HG02763 (cell line): ENCODE measurements around the gene SNX7.

ENCODE experiments used
- ATAC-seq: cut with Tn5 transposase; IDR thresholded peaks from one replicate; pipeline ENCODE4 v1.9.1; 2021; ENCODE audit warnings: mild to moderate bottlenecking, moderate library complexity; ENCODE audit not compliant: unreplicated experiment

Gene SNX7, protein sequence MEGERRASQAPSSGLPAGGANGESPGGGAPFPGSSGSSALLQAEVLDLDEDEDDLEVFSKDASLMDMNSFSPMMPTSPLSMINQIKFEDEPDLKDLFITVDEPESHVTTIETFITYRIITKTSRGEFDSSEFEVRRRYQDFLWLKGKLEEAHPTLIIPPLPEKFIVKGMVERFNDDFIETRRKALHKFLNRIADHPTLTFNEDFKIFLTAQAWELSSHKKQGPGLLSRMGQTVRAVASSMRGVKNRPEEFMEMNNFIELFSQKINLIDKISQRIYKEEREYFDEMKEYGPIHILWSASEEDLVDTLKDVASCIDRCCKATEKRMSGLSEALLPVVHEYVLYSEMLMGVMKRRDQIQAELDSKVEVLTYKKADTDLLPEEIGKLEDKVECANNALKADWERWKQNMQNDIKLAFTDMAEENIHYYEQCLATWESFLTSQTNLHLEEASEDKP

DNA sequence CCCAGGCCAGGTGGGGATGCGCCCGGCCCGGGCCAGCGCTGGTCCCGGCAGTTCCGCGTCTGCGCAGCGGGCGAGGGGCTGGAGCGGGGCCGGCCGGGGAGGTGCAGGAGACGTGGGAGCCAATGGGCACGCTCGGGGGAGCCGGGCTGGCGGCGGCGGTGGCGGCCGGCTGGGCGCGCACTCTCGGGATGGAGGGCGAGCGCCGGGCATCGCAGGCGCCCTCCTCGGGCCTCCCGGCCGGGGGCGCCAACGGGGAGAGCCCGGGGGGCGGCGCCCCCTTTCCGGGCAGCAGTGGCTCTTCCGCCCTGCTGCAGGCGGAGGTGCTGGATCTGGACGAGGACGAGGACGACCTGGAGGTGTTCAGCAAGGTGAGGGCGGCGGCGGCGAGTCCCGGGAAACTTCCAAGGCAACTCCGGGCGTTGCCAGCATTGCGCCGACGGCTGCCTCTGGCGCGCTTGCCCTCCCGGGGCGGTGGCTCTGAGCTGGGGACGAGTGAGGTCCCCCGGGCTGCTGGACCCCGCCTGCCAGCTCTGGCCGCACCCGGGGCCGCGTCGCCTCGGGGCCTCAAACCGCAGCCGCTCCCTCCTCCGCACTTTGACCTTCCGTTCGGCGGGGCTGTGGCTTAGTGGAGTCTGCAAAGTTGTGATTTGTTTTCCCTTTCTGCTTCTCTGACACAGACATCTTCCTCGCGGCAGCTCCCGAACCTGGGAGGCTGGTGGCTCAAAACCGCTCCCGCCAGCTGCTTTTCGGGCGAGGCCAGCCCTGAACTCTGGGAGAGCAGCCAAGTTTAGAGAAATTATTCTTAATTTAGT is at the start of gene SNX7:
SNX7 (plus strand) TSS at position 178 of the 812 bp plus-strand sequence; CDS start at position 189, 11 bp downstream.
- ATAC-seq: peak; percentile 91

DNA sequence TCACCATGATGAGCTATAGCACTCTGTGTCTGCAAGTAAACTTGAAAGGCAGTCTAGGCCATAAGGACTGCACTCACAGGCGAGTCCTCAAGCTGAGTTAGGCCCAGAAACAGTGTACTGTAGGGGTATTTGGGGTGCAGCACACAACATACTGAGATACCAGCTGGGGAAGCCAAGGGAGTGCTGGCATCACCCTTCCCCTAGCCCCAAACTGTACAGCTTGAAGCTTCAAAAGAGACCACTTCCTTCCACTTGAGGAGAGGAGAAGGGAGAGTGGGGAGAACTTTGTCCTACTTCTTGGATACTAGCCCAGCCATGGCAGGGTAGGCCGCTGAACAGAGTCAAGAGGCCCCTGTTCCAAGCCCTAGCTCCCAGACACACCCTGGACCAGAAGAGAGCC is 24.2 kb upstream of the SNX7 start:
- no peak for ATAC-seq

DNA sequence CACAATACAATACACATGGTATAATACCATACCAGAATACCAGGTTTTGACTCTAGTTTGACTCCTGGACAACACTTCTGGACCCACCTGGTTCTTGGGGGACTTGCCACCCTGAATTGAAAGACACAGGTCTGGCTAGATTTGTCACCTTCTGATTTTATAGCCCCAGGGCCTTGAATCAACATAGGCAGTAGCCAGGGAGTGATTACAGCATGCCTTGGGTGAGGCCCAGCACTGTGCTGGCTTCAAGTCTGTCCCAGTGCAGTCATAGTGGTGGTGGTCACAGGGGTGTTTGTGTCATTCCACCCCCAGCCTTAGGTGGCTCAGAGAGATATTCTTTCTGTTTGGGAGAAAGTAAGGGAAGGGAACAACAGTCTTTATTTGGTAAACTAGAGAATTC is 23.3 kb upstream of the SNX7 start:
- ATAC-seq: no peak

DNA sequence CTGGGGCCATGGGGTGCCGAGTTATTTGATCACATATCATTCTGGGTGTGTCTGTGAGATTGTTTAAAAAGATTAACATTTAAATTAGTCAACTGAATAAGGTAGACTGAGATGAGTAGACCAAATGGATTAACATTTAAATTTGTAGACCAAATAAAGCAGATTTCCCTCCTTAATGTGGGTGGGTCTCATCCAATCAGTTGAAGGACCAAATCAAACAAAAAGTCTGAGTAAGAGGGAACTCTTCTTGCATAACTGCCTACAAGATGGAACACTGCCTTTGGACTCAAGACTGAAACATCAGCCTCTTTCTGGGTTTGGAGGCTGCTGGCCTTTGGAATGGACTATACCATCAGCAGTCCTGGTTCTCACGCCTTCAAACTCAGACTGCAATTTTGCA is 17.0 kb upstream of the SNX7 start:
- ATAC-seq: no peak

DNA sequence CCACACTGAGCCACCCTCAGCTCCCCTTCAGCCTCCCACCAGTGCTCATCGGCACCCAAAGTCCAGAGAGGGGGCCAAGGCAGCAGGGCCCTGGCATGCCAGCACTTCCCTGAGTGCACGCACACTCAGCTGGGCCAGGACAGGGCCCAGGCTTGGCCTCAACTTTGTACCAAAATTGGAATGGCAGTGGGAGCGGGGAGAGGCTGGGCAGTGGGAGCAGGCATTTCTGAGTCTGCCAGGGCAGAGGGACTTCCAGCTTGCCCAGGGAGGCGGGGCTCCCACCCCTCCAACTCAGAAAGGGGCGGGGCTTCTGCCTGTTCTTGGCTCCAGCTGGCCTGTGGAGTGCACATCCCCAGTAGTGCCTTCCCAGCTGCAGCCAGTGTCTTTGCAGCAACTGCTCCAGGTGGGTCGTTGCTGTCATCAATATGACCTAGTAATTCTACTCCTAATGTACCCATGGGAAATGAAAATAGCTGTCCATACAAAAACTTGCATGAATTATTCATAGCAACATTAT is 10.3 kb upstream of the SNX7 start:
- no peak for ATAC-seq

DNA sequence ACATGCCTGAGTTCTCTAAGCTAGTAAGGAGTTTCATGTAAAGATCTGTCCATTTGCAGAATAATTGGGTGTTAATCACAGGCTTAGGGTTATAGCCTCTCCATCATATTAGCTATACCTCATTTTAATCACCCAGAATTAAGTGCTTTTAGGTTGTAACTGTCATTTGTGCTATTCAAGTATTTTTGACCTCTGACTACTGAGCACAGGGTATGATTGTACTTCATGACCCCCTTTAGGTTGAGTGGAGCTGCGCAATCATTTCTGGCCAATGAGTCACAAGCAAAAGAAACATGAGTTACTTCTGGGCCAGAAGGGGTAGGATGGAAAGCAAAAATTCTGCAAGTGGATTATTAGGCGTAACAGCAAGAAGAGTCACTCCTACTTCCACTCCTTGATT is 8.4 kb upstream of the SNX7 start:
- no peak for ATAC-seq

DNA sequence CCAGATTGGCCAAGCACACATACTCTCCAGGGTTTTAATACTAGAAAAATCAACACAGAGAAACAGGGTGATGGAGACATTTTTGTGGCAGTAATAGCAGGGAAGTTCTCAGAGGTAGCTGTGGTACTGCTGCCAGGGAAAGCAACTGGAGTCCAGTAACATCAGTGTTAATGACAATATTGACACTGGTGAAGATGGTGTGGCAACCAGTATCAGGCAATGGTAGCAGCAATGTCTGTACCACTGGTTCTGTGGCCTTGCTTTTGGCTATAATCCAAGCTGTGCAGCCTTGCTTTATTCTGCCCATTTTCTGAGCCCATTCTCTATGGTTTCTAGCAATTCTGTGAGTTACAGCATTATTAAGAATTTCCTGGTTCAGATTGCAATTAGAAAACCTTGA is 1.6 kb upstream of the SNX7 start:
- ATAC-seq: no peak

DNA sequence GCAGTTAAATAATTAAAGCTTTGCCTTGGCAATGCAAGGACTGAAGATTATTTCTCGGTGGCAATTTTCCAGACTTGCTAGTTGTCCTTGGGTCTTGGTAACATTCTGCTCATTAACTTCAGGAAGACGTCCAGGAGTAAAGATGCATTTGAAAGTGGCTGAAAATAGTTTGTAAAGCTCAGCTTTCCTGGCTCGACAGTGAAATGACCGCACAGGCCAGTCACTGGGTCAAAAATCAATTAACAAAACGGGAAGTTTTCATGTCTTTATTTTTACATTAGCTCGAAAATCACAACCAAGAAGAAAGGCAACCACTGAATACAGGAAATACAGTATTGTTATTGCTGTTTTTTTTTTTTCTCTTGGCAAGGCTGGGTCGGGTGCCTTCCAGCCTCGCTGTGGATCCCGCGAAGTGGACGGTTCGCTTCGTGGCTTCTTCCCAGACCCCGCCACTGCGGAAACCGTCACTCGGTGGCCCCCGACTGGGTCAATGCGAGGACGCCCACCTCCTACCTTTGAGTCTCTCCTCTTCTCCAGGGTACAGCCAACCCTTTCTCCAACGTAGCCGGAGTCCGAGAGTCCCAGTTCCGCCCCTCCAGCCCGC is 479 bp upstream of the SNX7 start:
- peak; percentile 21 for ATAC-seq

DNA sequence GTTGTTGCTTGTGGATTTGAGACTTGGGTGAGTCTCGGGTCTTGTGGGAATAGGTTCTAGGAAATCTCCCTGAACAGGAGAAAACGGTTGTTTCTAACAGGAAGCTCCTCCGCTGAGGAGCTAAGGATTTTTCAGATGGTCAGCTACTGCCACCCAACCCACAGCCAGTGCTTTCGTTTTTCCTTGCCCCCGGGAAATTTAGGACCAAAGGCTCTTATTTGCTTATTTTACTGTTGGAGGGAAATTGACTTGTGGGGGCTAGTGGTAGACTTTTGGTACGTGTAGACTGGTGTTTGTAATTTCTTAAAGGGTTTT is 792 bp downstream of the SNX7 start:
- no peak for ATAC-seq

DNA sequence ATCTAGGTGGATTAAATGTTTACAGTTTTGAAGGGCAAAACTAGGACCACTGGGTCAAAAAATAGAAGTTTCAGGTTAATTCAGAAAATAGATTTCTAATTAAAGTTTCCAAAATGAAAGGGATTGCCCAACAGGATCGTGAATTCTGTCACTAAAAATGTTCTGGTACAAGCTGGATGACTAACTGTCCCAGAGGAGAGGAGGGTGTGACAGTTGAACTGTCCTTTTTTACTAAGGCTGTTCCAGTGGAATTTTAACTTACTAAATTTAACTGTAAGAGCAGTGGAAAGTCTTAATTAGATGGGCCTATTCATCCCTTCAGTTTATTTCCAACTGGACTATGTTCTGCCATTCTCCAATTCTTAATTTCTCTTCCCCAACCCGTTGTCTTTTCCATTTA is 7.2 kb downstream of the SNX7 start:
- no peak for ATAC-seq

DNA sequence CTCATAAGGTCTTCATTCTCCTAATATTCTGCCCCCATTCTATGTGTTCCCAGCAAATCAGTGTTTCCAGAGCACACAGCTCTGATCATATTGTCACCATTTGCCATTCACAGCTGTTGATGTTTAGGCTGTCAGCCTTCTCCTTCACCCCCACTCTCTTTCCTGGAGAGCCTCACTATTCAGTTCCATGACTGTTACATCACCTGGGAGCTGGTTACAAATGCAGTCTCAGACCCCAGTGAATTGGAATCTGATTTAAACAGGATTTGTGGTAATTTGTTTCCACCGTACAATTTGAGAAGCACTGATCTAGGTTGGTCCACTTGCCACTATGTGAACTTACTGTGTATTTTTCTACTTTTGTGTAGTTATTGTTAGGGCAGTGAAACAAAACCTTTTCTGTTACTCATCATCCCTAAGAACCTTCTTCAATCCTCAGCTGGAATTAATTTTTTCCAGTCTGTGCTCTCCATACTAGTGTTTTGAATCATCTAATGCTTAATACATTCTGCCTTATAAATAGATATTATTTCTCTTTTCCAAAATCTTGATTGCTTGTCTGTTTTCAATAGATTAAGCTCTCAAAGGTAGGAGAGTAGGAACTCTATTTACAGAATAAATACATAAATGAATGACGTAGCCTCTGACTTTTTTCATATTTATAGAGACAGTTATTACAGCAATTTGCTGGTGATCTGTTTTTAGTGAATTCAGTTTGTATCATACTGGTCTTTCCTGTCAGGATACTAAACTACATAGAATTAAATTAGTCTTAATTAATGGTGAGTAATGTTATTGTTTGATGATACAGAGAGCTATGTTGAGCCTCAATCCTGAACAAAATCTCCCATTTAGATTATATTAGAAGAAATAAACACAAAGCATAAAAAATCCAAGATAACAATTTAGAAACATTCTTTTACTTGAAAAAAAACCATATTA is 8.1 kb downstream of the SNX7 start:
- ATAC-seq: no peak

DNA sequence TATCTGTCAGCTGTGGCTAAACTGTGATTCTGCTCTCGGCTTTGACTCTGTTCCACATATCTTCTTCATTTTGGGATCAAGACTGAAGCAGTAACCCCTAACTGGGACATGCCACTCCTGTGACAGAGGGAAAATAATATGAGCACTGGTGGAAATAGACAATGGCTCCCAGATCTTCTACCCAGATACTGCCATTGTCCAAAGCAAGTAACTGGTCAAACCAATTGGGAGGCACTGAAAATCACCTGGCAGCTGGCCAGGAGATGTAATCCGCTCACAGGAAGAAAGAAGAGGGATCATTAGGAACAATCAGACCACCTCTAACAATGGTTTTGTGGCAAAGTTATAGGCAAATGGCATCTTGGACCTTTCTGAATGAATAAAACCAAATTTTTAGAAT is 10.7 kb downstream of the SNX7 start:
- no peak for ATAC-seq

DNA sequence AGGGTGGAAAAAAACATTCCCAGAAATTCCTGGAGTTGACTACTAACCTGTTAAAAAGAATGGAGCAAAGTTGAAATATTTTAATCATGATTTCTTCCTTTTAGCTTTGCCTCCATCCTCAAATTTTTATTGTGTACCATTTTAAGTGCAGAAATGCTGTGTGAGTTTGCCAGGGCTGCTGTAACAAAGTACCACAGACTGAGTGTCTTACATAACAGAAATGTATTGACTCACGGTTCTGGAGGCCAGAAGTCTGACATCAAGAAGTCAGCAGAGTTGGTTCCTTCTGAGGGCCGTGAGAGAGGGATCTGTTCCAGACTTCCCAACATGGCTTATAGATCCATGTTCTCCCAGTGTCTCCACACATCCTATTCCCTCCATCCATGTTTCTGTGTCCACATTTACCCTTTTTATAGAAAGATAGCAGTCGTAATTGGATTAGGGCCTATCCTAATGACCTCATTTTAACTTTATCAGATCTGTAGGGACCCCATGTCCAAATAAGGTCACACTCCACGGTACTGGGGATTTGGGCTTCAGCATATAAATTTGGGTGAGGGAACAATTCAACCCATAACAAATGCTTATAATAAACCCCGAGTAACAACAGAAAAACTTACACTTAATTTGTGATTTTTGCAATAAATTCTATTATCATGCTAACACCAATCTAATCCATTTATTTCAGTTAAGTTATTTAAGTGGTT is 12.7 kb downstream of the SNX7 start:
- no peak for ATAC-seq

DNA sequence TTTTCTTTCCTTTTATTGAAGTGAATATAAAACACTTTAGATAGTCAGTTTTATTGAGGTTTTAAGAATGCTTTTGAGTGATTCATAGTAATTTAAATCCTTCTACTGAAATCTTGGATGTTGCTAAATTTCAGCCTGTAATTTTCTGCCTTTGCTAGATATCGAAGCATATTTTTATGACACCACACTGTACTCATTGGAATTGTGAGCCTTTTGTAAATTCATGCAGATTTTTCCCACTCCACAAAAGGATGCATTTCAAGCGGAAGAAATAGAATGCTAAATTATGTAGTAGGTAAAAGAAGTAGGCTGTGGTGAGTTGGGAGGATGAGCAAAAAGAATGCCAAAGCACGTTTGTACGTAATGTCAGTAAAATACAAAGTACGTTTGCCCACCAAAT is 13.8 kb downstream of the SNX7 start:
- no peak for ATAC-seq

DNA sequence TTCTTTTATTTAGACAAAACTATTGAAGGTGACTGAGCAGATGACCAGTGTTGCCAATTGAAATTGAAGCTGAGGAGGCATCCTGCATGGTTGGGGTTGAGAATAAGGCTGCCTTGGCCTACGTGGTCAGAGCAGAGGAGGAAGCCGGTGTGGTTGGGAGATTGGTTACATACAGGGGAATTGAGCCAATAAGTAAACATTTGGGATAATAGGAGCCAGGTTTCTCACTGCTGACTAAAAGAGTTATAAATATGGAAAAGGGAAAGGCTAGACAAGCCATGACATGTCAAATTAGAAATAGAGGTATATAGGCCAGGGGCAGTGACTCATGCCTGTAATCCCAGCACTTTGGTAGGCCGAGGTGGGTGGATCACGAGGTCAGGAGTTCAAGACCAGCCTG is 15.8 kb downstream of the SNX7 start:
- no peak for ATAC-seq

DNA sequence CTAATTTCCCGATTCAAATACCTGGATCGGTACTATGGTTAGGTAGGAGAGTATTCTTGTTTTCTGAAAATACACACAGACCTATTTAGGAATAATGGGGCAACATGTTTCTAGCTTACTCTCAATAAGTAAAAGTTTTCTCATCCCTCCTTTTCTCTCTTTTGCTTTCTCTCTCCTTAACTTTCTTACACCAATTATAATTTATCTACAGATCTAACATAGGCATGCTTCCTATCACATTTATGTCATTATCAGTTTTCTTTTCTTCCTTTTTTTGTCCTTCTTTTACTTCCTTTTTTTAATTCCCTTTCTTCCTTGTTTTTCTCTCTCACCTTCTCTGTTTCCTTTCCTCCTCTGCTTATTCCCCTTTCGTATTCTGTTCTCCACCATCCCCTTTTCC is 20.3 kb downstream of the SNX7 start:
- ATAC-seq: no peak

DNA sequence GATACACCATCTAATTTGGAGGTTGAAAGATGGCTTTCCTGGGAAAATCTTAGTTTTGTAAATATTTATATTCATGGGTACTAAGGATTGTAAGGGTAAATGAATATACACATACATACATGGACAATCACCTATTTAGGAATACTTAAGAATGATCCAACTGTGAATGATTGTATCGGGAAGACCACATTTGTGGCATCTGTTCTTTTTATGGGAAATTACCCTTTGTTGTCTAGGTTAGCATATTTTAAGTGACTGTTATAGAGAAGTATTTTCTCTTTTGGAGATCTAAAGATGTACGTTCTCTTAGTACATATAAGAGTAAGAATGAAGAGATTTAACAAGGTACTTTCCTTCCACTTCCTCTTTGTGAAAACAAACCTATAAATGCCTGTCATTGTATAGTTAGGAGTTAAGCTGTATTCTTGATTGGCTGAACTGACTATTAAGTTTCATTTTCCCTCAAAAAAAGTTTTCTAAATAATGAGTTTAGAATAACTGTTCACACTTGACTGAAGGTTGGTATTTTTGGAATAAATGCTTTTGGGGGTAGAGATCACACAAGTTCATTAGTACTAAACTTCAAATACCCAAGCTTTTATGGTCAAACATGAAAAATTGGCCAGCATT is 26.7 kb downstream of the SNX7 start:
- no peak for ATAC-seq

DNA sequence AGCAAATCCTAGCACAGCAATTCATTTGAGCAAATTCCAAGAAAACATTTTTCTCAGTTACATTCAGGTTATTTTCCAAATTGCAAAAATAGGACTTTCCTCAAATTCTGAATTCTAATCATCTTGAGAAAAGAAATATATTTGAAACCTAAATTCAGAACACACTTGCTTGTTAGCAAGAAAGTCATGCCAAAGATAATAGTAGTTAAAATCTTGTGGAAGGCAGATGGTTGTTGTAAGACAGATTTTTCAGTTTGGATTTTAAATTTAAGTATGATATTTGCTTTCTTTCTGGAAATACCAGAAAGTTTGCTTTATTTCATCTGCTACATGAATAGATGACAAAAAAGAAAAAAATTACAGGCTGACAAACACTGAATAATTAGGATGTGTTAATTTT is 29.1 kb downstream of the SNX7 start:
- ATAC-seq: no peak

DNA sequence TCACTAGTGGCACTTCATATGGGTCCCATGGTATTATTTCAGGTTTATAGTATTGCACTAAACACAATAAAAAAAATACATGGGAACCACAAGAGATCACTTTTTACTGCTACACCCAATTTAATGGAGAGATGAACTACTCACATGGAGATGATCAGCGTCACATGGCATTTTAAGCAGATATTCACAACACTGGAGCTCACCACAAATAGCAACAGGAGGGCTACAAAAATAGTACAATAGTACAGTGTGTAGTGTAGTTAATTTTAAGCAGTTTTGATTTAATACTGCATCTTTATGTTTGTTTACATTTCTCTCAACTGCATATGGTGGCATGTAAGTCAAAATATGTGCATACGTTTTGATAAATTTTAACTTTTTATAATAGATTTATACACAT is 31.0 kb downstream of the SNX7 start:
- ATAC-seq: no peak

DNA sequence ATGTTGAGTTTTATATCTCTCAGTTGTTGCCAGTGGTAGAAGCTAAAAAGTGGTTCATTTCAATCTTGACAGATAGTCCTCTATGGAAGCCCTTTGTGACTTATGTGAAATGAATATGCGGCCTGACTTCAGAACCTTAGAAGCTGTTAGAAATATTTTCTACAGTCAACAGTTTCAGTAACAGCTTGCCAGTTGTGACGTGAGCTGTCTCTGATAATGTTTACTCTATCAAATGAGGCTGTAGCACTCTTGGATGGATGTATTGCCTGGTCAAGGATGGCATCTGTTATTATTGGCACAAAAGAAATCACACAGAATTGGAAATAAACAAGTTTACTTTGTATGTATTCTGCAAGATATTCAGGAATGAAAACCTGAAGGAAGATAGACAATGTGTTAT is 31.9 kb downstream of the SNX7 start:
- ATAC-seq: no peak
